SIG-M5 treated with dmso at 0.1 percent for 504 hours (cell line): ENCODE data around the gene EMP1.

ENCODE experiments used
- DNase-seq: peaks from one replicate; lab custom pipeline; 2025; ENCODE audit not compliant: unreplicated experiment; lab: John Stamatoyannopoulos, UW

Gene EMP1

DNA sequence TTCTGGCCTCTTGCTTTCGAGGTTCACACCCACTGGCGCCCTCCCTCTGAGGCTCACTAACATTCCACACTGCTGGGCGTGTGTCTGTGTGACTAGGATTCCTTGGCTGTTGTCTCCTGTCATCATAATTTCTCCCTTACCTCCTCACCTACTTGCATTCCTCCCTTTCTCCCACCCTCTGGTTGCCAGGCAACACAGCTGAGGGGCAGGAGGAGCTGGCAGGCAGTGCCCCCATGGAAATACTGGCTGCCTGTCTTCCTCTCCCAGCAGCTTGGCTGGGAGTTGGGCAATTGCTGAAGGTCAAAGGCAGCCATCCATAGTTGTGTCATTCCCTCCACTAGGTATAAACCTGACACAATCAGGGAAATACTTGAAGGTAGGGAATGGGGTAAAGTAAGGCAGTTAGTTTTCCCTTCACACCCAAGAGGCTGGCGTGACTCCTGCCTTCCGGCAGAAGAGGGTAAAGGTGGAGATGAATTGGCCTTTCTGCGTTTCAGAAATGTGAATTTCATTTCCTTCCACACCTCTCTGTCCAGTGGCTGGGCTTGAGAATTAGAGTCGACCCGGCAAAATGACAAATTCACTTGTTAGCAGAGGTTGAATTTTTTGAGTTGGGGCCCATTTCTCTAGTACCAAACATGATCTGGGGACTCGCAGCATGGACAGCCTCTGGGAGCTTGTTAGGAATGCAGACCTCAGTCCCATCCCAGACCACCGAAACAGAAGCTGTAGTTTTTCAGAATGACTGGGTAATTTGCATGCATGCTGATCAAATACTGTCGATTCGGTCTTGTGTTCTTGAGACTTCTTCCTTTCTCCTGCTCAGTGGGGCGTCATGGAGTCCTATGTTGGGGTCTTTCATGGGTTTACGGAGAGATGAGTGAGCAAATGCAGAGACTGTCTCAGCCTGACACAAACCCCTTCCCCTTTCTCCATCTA lies 24.3 kb upstream of the EMP1 start:
- no peak for DNase-seq

DNA sequence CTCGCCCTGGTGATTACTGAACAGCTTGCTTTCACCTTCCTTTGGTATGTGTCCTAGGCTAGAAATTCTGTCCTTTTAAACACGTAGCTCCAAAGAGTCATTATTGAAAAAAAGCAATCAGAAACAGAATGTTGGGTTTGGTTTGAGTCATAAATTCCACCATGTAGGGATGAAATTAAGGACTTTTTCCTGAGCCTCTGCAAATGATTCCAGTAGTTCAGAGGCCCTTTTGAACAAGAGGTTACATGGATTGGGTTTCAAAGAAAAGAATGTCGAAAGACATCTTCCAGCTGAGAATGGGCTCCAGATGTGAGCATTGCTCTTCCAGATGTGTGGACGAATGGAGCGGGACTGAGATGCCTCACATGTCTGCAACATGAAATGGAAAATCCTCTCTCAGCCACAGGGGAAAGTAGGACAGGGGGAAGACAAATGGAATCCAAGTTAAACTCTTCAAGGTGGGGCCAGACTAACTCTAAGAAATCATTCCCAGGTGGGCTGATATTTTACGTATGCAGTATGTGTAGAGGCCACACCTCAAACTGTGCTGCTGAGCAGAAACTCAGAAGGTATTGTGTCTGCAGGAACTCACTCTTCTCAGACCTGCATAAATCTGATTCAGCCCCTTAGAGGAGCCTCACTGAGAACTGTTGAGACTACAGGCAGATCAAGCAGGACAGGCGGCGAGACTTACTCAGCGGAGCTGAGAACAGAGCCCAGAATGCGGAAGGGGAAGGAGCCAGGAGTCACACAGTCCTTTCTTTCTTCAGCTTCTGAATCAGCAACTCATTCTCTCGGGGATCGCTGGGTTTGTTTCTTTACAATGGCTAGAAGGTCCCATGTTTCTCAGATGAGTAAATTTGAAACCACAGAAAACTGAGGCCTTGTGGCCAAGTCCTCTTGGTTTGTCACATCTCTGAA lies 23.3 kb upstream of the EMP1 start:
- DNase-seq, result peak; percentile 49

DNA sequence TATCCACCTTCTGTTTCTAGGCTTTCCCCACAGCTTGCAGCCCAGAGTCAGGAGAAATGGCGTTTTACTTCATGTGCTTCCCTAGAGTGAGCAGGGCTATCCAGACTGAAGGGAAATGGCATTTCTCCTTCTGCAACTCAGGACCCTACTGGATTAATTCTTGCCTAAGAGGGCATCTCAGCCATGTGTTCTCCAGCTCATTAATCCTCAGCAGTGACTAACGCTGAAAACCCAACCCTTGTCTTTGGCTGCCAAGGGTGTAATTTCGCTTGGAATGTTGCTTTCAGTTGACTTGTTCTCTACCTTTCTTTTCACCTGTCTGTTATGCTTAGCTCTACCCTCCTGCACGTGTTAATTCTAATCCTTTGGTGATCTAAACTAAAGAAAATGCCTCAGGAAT lies 21.0 kb upstream of the EMP1 start:
- no peak for DNase-seq

DNA sequence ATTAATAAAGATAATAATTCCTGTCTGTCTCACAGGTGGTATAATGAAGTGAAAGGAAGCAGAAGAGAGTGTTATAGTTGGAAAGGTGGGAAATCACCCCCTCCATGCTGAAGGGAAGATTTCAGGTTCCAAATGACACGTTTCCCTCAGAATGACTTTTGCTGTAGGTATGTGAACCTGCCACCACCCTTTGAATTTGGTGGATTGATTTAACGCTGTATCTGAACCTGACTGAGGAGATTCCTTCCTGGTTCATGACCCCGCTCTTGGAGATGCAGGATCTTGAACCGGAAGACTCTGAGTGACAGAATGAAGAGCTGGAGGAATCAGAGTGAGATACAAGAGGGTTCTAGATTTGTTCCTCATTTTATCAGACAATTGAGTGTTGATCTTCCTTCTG lies 20.3 kb upstream of the EMP1 start:
- no peak for DNase-seq

DNA sequence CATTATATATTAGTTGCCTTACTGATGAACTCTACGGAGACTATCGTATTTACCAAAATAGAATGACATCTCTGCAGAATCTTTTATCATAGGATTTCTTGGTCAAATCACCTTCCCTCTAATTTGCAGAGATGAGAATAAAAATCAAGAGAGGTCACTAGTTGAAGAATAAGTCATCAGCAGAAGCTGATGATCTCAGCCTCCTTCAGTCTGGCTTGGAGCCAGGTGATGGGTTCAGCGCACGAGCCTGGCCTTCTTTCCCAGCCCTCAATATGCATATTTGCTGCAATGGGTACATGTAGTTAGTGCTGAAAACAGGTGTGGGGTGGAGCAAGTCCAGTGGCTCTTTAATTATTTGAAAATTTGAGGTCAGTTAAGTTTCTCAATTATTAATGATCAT lies 19.2 kb upstream of the EMP1 start:
- no peak for DNase-seq

DNA sequence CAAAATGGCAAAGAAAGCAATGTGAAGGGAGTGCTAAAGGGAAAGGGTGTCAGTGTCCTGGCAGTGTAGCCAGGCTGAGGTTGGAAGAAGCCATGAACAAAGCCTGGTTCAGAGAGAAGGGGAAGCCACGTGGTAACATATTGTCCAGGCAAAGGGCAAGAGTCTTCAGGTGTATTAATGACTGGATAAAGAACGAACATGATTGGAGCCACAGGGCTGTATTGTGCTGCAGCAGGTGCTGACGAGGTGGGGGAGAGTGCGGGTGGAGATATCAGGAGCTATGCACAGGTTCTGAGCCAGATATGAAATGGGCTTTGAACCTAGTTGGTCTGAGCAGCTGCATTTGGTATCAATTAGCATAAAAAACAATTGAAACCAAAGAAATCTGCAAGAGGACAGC lies 18.6 kb upstream of the EMP1 start:
- no peak for DNase-seq

DNA sequence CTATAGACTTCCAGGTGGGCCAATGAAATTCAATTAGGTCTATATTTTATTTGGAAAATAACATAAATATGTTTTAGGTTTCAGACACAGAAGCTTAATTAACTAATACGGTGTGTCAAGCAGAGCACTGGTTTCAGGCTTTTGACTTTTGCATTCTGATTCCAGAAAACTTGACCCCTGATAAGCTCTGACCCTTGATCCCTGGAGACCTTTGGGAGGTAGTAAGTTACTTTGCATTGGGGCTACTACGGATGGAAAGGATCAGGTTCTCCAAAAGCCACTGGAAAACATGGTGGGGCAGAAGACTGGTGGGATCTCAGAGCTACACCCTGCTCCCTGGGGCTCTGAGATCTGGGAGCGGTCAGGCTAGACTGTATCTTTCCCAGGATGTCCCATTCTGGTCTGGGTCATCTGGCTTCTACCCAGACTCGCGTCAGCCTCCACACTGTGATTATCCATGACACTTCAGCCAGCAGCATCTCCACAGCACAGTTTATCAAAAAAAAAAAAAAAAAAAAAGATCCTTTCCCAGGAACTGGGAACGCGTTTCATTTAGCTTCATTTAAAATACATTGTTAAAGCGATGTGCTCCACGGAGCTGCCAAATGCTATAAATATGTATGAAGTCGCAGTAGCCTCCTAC lies 17.8 kb upstream of the EMP1 start:
- no peak for DNase-seq

DNA sequence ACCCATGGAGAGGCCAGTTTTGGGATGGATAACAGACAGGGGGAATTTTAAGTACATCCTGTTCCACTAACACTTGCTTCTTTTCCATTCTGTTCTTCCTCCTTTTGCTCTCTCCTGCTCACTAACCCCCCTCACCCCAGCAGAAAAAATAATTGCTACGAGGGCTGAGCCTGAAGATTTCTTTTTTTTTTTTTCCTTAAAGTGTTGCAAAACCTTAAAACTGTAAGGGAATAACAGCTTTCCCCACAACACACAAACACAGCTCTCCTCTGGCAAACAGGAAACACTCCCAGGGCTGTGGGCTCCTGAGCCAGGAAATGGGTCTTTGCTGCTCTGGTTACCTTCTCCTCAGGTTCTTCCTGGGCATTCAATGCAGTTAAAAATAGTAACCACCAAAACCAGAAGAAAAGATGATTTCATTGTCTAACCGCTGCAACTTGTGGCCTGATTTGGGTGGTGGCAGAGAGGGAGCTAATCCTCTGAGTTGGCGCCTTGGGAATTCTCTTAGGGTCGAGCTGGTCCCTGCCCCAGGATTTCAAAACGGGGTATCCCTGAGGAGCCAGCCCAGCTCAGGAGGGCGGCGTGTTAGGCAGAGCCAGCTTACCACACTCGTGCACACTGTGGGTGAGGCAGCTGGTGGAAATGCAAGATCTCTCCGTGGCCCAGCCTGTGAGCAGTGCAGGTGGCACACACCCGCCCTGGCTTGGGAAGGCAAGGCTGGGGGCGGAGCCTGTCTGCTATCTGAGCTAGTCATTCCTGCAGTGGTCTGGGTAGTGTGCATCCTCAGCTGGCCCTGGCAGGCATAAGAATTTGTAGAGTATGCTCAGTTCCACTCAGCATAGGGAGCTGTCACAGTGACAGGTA lies 17.1 kb upstream of the EMP1 start:
- no peak for DNase-seq

DNA sequence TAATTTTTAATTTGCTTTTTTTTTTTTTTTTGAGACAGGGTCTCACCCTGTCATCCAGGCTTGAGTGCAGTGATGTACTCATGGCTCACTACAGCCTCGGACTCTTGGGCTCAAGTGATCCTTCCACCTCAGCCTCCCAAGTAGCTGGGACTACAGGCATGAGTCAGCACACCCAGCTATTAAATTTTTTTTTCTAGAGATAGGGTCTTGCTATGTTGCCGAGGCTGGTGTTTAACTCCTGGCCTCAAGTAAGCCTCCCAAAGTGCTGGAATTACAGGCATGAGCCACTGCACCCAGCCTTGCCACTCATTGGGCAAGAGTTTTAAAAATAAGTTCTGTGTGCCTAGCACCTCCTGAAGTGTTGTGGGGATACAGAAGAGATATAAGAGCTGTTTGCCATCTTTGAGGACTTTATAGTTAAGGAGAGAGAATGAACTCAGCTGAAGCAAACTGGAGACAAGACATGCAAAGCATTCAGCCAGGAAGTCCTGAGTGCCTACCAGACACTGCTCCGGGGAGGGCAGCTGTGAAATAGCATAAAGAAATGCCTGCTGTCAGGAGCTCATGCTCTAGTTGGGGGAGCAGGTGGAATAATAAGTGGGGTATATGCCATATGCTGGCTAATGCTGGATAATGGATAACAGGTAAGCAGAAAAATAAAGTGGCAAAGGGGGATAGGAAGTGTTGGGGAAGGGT lies 15.0 kb upstream of the EMP1 start:
- DNase-seq, result no peak

DNA sequence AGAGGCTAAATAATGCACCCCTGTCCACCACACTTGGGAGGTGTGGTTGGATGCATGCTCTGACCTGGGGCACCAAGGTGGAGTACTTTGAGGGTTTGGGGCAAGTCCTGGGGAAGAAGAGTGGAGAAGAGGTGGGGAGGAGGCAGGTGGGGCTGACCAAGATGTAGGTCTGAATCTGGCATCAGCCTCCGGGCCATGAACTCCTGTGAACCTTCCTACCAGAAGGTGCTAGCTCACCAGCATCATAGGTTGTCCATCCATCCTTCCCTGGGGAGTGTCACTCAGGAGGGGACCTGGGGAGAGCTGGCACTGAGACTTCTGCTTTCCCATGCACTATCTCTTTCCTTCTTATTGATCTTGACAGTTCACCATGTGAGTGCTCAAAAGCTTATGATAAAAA lies 13.6 kb upstream of the EMP1 start:
- DNase-seq, result no peak

DNA sequence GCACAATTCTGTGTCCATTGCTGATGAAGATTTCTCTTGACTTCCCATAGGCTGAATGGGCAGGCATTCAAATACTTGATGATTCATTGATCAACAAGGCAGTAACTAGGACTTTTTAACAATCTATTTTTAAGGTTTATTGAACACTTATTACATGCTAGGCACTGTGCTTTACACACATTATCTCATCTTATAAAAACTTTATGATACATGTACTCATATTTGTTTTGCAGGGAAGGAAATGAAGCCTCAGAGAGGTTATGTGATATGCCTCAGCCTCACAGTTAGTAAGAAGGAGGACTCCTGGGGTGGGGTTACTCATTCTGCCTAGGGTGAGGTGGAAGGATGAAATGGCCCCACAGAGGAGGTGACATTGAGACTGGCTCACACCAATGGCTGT lies 12.9 kb upstream of the EMP1 start:
- no peak for DNase-seq

DNA sequence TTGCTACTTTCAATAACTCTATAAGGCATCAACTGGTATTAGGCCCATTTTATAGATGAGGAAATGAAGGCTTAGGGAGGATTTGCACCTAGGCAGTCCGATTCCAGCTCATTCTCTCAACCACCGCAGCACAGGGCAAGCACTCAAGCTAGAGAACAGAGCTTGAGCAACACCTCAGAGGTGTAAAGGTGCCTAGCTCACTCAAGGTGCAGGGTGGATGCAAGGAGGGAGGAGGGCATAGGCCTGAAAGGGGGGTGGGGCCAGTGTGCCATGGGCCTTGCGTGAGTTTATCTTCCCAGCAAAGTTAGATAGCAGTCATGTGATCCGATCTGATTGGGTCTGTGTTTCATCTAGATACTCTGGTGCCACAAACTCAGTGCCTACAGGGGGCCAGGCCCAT lies 10.2 kb upstream of the EMP1 start:
- no peak for DNase-seq

DNA sequence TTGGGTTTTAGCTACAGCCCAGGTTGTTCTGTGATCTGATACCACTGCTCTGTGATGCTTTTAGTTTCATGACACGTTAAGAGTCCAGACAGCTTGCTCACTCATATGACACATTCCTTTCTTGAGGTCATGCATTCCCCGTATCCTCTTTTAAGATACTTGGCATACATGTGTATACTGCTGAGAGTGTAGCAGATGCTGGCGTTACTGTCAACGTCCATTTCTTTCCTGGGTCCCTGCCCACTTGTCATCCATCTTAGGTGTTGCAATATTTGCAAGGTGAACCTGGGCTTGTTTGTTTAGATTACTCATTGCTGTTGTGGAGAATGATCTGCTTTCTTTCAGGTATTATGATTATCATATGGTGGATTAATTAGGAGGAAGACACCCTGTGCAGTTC lies 9.1 kb upstream of the EMP1 start:
- DNase-seq, result no peak

DNA sequence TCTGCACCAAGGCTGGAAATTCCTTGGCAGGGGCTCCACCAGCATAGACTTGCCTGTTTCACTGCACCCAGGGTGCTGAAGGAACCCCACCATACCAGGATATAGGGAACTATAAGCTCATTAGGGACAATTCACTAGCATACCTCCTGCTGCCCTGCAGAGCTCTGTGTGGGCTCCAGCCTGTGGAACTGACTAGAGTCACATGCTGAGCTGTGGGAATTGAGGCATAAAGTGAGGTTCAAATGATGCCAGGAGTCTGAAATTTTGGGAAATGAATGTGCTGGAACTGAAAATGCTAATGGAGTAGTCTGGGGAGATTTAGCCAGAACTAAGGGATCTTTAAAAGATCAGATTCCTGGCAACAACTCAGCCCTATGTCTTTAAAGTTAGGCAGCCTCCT lies 7.3 kb upstream of the EMP1 start:
- no peak for DNase-seq

DNA sequence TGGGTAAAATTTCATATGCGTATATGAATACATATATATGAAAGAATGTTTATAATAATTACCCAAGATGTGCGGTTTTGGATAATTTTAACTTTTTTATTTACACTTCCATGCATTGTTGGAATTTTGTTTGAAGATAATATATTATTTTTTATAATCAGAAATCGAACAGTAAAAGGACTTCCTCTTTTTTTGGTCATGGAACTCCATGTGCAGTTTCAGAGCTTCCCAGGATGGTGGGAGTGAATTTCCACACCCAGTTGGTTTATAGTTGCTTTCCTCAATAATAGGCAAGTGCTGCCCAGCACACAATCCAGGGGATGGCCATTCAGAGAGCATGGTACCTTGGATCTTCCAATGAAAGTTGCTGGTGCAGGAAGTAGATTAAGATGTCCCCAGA lies 6.3 kb upstream of the EMP1 start:
- DNase-seq, result no peak

DNA sequence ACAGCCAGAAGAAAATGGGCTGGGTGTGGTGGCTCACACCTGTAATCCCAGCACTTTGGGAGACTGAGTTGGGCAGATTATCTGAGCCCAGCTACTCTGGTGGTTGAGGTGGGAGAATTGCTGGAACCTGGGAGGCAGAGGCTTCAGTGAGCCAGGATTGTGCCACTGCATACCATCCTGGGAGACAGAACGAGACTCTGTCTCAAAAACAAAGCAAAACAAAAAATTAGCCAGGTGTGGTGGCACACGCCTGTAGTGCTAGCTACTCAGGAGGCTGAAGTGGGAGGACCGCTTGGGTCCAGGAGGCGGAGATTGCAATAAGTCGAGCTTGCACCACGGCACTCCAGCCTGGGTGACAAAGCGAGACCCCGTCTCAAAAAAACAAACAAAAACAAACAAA lies 3.8 kb upstream of the EMP1 start:
- no peak for DNase-seq

DNA sequence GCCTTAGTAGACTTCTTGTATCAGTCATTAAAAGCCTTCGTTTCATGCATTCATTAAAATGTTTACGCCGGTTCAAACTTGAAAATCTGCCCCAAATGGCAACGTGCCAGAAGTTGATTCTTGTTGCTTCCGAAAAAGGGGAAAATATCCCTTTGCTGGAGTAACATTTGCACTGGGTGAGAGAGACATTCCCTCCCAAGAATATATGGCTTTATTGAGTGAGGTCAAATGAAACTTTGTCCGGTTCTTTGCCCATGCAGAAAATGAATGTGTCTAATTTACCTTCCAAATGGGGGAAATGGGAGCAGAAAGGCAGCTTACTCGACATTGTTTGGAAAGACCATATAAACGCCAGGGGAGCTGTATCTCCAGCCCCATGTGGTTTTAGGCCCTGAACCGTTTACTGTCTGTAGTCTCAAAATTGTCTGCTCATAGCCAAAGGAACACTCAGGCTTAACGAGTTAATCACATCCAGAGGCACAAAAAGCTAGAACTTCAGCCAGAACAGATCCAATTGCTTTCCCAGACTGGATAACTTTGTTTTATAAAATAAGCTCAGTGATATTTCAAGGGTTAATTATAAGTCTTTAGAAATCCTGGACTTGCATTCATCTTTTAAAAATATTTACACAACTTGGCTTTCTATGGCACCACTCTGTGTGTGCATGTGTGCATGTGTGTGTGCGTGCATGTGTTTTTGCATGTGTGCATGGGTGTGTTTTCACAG lies 2.9 kb upstream of the EMP1 start:
- no peak for DNase-seq

DNA sequence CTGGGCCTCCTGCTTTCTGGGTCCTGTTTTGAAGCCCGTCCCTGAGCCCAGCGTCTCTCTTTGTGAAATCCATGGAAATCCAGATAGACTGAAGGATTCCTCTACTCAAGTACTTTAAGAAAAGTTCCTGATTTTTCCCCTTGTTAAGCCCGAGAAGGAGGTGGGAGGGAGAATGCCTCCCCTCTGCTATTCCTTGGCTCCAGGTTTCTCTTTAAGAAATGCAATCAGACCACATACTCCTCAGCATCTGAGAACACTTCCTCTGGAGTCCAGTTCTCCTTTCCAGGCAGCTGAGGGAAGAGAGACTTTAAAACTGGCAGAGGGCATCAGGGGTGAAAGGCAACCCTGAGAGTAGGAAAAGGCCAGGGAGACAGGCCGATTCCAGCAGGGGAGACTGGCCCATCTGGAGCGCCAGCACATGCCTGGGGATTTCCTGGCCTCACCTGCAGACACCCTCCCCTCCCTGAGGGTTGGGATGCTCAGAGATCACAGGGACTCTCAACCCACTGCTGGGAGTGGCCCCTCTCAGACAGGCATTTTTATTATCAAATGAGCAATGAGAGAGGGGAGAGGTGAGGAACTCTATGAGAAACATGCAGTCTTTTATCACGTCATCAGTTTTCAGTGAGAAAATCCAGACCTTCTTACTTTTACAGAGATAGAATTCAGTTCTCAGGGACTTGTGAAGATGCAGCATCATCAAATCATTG lies 2.0 kb upstream of the EMP1 start:
- DNase-seq, result no peak

DNA sequence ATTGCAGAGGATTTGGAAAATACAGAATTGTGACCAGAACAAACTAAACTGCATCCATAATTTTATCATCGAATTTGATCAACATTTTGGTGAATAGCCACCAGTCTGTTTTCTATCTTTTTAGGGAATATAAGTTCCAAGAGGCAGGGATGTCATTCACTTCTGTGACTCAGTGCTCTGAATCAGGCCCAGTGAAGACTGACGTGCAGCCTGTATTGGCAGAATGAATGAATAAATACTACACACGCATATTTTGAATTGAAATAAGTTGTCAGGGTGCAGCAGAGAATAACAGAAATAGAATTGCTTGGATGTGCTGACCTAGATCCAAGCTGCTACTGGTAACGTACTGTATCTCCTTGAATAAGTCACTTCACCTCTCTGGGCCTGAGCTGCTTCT lies 1.3 kb upstream of the EMP1 start:
- DNase-seq, result no peak
